Measurements from ENCODE around the gene PTX3. TPM values are rescaled to one million over a fixed set of nuclear protein-coding genes. Genes with fewer than 3 reads are reported as not detected.

Gene PTX3
- total RNA-seq, 1 experiment from 2014 or later: 2.1 TPM

DNA sequence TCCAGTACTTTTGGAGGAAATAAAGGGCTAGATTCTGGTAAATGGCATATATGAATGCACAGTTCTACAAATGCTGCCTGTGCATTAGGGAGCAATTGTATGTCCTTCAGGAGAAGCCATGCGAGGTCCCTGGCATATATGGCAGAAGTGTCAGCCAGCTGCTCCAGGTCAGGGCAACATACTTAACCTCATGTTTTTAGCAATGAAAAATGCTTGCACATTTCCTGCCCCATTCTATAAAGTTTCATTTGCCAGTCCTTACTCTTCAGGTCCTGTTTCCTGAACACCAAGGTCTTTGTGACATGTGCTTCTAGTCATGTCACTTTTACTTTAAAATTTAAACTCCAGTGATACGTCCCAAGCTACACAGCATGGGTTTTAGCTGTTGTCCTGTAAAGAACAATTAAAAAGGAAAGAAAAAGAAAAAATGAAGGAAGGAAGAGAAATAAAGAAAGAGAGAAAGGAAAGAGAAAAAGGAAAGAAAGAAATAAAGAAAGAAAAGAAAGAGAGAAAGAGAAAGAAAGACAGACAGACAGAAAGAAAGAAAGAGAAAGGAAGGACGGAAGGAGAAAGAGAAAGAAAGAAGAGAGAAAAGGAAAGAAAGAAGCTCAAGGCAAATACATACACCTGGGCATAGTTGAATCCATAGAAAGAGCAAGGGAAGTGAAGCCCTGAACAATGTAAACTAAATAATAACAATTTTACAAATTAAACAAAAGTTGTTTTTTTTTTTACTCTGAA, 20.1 kb upstream of the PTX3 start:
- Histone ChIP-seq H3K27ac (ENCODE audit: low read length) (no peak overlapping the region), H3K36me3 (ENCODE audit: control insufficient read depth, insufficient read depth, low read length) (no peaks in the 10 kb centered on the region), H3K27me3 (ENCODE audit: control insufficient read depth, insufficient read depth, low read length) (no peaks in the 10 kb centered on the region), H3K4me1 (ENCODE audit: control insufficient read depth, insufficient read depth, low read length) (no peaks in the 10 kb centered on the region), H3K4me3 (ENCODE audit: low read depth in 2 of 2, low read length in 2 of 2) (no peak overlapping the region), H3K9me3 (ENCODE audit: control insufficient read depth, insufficient read depth, low read depth, low read length) (no peaks in the 10 kb centered on the region)
- BruUV-seq (replicated peaks): no TSS peak
- in situ Hi-C loops (cut with HindIII; ENCODE audit: low pct_unique_long_range_greater_than_20kb, low sequenced_read_pairs) (no loop called here), intact Hi-C loops (cut with micrococcal nuclease; ENCODE audit: unreplicated experiment) (no loop called here)
- ChIA-PET CTCF (no interaction called here), POLR2A (interaction anchor here (0.6 kb wide), 1 partner anchor 513 kb away, joined by 4 read pairs; no protein-coding TSS in a partner anchor)
- DNase-seq (ENCODE audit: low read depth, low spot score) (no peak), ATAC-seq (no peak)
- no peak for TF ChIP-seq SIN3A (IDR thresholded peaks at IDR 0.05; ENCODE audit: borderline replicate concordance, insufficient read depth, low read depth, low read length)
- TF ChIP-seq POLR2AphosphoS5 (IDR thresholded peaks at IDR 0.05; ENCODE audit: low read depth, low read length): no peak
- TF ChIP-seq, protein P1, sequence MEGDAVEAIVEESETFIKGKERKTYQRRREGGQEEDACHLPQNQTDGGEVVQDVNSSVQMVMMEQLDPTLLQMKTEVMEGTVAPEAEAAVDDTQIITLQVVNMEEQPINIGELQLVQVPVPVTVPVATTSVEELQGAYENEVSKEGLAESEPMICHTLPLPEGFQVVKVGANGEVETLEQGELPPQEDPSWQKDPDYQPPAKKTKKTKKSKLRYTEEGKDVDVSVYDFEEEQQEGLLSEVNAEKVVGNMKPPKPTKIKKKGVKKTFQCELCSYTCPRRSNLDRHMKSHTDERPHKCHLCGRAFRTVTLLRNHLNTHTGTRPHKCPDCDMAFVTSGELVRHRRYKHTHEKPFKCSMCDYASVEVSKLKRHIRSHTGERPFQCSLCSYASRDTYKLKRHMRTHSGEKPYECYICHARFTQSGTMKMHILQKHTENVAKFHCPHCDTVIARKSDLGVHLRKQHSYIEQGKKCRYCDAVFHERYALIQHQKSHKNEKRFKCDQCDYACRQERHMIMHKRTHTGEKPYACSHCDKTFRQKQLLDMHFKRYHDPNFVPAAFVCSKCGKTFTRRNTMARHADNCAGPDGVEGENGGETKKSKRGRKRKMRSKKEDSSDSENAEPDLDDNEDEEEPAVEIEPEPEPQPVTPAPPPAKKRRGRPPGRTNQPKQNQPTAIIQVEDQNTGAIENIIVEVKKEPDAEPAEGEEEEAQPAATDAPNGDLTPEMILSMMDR (IDR thresholded peaks at IDR 0.05): no peak
- TF ChIP-seq, protein P2, sequence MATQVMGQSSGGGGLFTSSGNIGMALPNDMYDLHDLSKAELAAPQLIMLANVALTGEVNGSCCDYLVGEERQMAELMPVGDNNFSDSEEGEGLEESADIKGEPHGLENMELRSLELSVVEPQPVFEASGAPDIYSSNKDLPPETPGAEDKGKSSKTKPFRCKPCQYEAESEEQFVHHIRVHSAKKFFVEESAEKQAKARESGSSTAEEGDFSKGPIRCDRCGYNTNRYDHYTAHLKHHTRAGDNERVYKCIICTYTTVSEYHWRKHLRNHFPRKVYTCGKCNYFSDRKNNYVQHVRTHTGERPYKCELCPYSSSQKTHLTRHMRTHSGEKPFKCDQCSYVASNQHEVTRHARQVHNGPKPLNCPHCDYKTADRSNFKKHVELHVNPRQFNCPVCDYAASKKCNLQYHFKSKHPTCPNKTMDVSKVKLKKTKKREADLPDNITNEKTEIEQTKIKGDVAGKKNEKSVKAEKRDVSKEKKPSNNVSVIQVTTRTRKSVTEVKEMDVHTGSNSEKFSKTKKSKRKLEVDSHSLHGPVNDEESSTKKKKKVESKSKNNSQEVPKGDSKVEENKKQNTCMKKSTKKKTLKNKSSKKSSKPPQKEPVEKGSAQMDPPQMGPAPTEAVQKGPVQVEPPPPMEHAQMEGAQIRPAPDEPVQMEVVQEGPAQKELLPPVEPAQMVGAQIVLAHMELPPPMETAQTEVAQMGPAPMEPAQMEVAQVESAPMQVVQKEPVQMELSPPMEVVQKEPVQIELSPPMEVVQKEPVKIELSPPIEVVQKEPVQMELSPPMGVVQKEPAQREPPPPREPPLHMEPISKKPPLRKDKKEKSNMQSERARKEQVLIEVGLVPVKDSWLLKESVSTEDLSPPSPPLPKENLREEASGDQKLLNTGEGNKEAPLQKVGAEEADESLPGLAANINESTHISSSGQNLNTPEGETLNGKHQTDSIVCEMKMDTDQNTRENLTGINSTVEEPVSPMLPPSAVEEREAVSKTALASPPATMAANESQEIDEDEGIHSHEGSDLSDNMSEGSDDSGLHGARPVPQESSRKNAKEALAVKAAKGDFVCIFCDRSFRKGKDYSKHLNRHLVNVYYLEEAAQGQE (IDR thresholded peaks at IDR 0.05; ENCODE audit: insufficient read depth in 1 of 2, low read depth in 2 of 2, low read length in 1 of 2): no peak
- TF ChIP-seq TCF7L2 (IDR thresholded peaks at IDR 0.05; ENCODE audit: low read depth, low read length): no peak

DNA sequence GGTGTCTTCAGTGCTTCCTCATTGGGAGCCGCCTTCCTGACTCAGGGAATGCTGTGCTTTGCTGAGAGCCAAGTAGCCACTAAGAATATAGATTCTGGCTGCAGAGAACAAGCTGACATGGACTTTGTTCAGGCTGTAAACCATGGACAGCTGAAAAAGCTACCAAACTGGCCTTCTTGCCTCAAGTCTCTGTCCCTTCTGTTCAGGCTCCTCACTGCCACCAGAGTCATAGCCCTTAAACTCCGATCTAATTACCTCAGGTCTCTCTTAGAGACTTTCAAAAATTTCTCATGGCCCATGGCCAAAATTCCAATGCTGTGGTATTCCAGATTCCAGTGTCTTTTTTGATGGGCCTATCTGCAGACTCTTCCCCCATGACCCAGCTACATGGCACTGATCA, 19.4 kb upstream of the PTX3 start:
- DNase-seq (ENCODE audit: low read depth, low spot score) (no peak), ATAC-seq (no peak)
- Histone ChIP-seq H3K27ac (ENCODE audit: low read length) (no peak overlapping the region), H3K9me3 (ENCODE audit: control insufficient read depth, insufficient read depth, low read depth, low read length) (no peaks in the 10 kb centered on the region), H3K4me3 (ENCODE audit: low read depth in 2 of 2, low read length in 2 of 2) (no peak overlapping the region), H3K36me3 (ENCODE audit: control insufficient read depth, insufficient read depth, low read length) (no peaks in the 10 kb centered on the region), H3K4me1 (ENCODE audit: control insufficient read depth, insufficient read depth, low read length) (no peaks in the 10 kb centered on the region), H3K27me3 (ENCODE audit: control insufficient read depth, insufficient read depth, low read length) (no peaks in the 10 kb centered on the region)
- CTCF ChIA-PET: no interaction called here
- POLR2A ChIA-PET: interaction anchor here (0.6 kb wide), 1 partner anchor 513 kb away, joined by 4 read pairs; no protein-coding TSS in a partner anchor
- intact Hi-C loops (cut with micrococcal nuclease; ENCODE audit: unreplicated experiment) (no loop called here), in situ Hi-C loops (cut with HindIII; ENCODE audit: low pct_unique_long_range_greater_than_20kb, low sequenced_read_pairs) (no loop called here)
- BruUV-seq (replicated peaks): no TSS peak
- TF ChIP-seq SIN3A (IDR thresholded peaks at IDR 0.05; ENCODE audit: borderline replicate concordance, insufficient read depth, low read depth, low read length) (no peak), TCF7L2 (IDR thresholded peaks at IDR 0.05; ENCODE audit: low read depth, low read length) (no peak), POLR2AphosphoS5 (IDR thresholded peaks at IDR 0.05; ENCODE audit: low read depth, low read length) (no peak)
- TF ChIP-seq, protein P1 (IDR thresholded peaks at IDR 0.05): no peak
- TF ChIP-seq, protein P2 (IDR thresholded peaks at IDR 0.05; ENCODE audit: insufficient read depth in 1 of 2, low read depth in 2 of 2, low read length in 1 of 2): no peak

All from Panc1 (cell line).